ENCODE measurements around the gene PAX7. TPM values are rescaled to one million over a fixed set of nuclear protein-coding genes. Genes with fewer than 3 reads are reported as not detected.

The PAX7 gene
- total RNA-seq, 1 experiment from 2014 or later: 0.24 TPM

- TF ChIP-seq OVOL2 (CRISPR knock-in tag; IDR thresholded peaks at IDR 0.05; ENCODE audit: borderline replicate concordance) (no peak), ZNF423 (CRISPR knock-in tag; IDR thresholded peaks at IDR 0.05) (no peak), TP53 (CRISPR knock-in tag; IDR thresholded peaks at IDR 0.05) (no peak)
- TF ChIP-seq, protein P1, sequence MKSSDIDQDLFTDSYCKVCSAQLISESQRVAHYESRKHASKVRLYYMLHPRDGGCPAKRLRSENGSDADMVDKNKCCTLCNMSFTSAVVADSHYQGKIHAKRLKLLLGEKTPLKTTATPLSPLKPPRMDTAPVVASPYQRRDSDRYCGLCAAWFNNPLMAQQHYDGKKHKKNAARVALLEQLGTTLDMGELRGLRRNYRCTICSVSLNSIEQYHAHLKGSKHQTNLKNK (CRISPR knock-in tag; IDR thresholded peaks at IDR 0.05): no peak
These were observed 19.3 kb upstream of the PAX7 start (continued) for GRCh38 chr1:18611311-18611710.

DNA sequence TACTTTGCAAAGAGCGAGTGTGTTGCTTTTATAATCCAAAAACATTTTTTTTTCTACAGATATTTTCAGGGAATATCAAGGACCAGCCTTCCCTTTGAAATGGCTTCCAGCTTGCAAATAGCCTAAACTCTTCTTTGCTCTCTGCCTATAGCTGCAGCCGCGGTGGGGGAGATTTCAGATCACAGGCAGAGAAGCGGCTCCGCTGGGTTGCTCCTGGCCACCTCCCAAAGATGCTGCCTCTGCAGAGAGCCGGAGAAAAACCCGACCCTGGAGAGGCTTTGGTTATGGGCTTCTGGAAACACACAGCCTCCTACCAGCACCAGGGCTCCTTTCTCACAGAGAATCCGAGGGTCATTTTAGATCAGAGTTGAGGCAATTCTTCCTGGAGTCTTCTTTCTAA lies 18.6 kb upstream of the PAX7 start:
- Mint-ChIP-seq H3K27ac (no peak overlapping the region), H3K36me3 (no peaks in the 10 kb centered on the region), H3K9me3 (peaks cover 6% of the 10 kb centered on the region), H3K27me3 (ENCODE audit: low read depth) (peaks cover 18% of the 10 kb centered on the region), H3K4me1 (0 out of 2 replicates have a peak, but pooled peaks cover 5% of the 10 kb centered on the region), H3K4me3 (no peak overlapping the region)
- TF ChIP-seq FOXK1 (CRISPR knock-in tag; IDR thresholded peaks at IDR 0.05) (no peak), KAT7 (CRISPR knock-in tag; IDR thresholded peaks at IDR 0.05; ENCODE audit: borderline replicate concordance) (no peak), JUN (CRISPR knock-in tag; IDR thresholded peaks at IDR 0.05) (no peak), RORB (CRISPR knock-in tag; IDR thresholded peaks at IDR 0.05) (no peak), EMX1 (CRISPR knock-in tag; IDR thresholded peaks at IDR 0.05) (no peak), SMAD4 (CRISPR knock-in tag; IDR thresholded peaks at IDR 0.05) (no peak), GABPB1 (CRISPR knock-in tag; IDR thresholded peaks at IDR 0.05) (no peak), ZNF396 (CRISPR knock-in tag; IDR thresholded peaks at IDR 0.05; ENCODE audit: borderline replicate concordance) (no peak), JAZF1 (CRISPR knock-in tag; IDR thresholded peaks at IDR 0.05) (no peak), PRRX2 (CRISPR knock-in tag; IDR thresholded peaks at IDR 0.05) (no peak)
- TF ChIP-seq, protein P2, sequence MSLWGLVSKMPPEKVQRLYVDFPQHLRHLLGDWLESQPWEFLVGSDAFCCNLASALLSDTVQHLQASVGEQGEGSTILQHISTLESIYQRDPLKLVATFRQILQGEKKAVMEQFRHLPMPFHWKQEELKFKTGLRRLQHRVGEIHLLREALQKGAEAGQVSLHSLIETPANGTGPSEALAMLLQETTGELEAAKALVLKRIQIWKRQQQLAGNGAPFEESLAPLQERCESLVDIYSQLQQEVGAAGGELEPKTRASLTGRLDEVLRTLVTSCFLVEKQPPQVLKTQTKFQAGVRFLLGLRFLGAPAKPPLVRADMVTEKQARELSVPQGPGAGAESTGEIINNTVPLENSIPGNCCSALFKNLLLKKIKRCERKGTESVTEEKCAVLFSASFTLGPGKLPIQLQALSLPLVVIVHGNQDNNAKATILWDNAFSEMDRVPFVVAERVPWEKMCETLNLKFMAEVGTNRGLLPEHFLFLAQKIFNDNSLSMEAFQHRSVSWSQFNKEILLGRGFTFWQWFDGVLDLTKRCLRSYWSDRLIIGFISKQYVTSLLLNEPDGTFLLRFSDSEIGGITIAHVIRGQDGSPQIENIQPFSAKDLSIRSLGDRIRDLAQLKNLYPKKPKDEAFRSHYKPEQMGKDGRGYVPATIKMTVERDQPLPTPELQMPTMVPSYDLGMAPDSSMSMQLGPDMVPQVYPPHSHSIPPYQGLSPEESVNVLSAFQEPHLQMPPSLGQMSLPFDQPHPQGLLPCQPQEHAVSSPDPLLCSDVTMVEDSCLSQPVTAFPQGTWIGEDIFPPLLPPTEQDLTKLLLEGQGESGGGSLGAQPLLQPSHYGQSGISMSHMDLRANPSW (CRISPR knock-in tag; conservative IDR thresholded peaks at IDR 0.05; ENCODE audit: low read depth): no peak
- ChIA-PET POLR2A (no interaction called here), CTCF (interaction anchor here (1.3 kb wide), 1 partner anchor 15 kb away, joined by 4 read pairs; no protein-coding TSS in a partner anchor)
- no peak for DNase-seq (ENCODE audit: low spot score)
- ATAC-seq: no peak

DNA sequence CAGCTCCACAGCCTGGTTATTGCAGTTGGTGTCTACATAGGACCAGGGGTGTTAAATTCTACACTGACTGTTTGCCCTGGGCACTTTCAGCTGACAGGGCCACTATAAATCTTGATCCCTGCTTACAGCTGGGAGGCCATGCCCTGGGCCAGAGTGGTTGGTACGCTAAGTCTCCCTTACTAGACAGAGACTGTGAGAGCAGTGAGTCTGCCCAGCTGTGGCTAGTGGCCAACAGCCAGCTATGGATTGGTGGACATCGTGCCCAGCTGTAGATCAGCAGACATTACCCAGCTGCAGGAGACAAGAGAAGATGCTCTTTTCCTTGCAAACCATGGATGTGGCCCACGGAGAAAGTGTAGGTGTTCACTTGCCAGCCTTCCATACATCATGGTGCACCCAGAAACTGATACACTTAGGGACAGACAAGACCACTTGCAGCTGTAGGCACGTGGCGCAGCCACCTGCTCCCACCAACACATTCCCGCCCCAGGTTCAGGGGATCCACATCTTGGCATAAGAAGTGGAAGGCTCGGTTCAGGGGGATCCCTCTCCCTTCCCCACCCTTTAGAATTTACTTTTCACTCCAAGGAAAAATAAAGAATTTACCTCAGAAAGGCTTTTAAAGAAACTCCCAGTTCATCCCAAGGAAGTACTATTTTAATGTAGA lies 16.4 kb upstream of the PAX7 start:
- Mint-ChIP-seq H3K27me3 (ENCODE audit: low read depth) (peaks cover 18% of the 10 kb centered on the region), H3K36me3 (no peaks in the 10 kb centered on the region), H3K9me3 (no peaks in the 10 kb centered on the region), H3K4me3 (no peak overlapping the region), H3K4me1 (0 out of 2 replicates have a peak, but pooled peaks cover 5% of the 10 kb centered on the region), H3K27ac (no peak overlapping the region)
- DNase-seq (ENCODE audit: low spot score) (no peak), ATAC-seq (no peak)
- TF ChIP-seq, protein P3, sequence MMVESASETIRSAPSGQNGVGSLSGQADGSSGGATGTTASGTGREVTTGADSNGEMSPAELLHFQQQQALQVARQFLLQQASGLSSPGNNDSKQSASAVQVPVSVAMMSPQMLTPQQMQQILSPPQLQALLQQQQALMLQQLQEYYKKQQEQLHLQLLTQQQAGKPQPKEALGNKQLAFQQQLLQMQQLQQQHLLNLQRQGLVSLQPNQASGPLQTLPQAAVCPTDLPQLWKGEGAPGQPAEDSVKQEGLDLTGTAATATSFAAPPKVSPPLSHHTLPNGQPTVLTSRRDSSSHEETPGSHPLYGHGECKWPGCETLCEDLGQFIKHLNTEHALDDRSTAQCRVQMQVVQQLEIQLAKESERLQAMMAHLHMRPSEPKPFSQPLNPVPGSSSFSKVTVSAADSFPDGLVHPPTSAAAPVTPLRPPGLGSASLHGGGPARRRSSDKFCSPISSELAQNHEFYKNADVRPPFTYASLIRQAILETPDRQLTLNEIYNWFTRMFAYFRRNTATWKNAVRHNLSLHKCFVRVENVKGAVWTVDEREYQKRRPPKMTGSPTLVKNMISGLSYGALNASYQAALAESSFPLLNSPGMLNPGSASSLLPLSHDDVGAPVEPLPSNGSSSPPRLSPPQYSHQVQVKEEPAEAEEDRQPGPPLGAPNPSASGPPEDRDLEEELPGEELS (CRISPR knock-in tag; IDR thresholded peaks at IDR 0.05): no peak
- no peak for TF ChIP-seq TEAD1 (CRISPR knock-in tag; IDR thresholded peaks at IDR 0.05)
- TF ChIP-seq PRDM15 (CRISPR knock-in tag; IDR thresholded peaks at IDR 0.05): no peak
- TF ChIP-seq, protein P4, sequence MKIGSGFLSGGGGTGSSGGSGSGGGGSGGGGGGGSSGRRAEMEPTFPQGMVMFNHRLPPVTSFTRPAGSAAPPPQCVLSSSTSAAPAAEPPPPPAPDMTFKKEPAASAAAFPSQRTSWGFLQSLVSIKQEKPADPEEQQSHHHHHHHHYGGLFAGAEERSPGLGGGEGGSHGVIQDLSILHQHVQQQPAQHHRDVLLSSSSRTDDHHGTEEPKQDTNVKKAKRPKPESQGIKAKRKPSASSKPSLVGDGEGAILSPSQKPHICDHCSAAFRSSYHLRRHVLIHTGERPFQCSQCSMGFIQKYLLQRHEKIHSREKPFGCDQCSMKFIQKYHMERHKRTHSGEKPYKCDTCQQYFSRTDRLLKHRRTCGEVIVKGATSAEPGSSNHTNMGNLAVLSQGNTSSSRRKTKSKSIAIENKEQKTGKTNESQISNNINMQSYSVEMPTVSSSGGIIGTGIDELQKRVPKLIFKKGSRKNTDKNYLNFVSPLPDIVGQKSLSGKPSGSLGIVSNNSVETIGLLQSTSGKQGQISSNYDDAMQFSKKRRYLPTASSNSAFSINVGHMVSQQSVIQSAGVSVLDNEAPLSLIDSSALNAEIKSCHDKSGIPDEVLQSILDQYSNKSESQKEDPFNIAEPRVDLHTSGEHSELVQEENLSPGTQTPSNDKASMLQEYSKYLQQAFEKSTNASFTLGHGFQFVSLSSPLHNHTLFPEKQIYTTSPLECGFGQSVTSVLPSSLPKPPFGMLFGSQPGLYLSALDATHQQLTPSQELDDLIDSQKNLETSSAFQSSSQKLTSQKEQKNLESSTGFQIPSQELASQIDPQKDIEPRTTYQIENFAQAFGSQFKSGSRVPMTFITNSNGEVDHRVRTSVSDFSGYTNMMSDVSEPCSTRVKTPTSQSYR (CRISPR knock-in tag; IDR thresholded peaks at IDR 0.05): no peak
- TF ChIP-seq GRHL2 (CRISPR knock-in tag; IDR thresholded peaks at IDR 0.05; ENCODE audit: insufficient replicate concordance, severe bottlenecking): no peak
- TF ChIP-seq ESRRA (CRISPR knock-in tag; IDR thresholded peaks at IDR 0.05; ENCODE audit: borderline replicate concordance): no peak
- ChIA-PET CTCF (interaction anchor here (0.8 to 1.5 kb wide), 7 partner anchors 8 to 39 kb away, joined by 3 to 6 read pairs (median 4); no protein-coding TSS in a partner anchor), POLR2A (interaction anchor here (0.6 kb wide), 1 partner anchor 127 kb away, joined by 3 read pairs; no protein-coding TSS in a partner anchor)
